H9 (cell line): ENCODE data around the gene FXYD6. TPM values are rescaled to one million over a fixed set of nuclear protein-coding genes. Genes with fewer than 3 reads are reported as not detected.

ENCODE experiments used
- DNase-seq: peaks from one replicate; pipeline ENCODE4 v3.0.0-alpha.2; 2017
- H2AFZ ChIP-seq: one replicate; pipeline ENCODE4 v1.6.1; 2013; ENCODE audit warnings: mild to moderate bottlenecking, low read length, control low read depth, moderate library complexity
- H2AK5ac ChIP-seq: 2 replicates; pipeline ENCODE4 v1.6.1; 2013; ENCODE audit warnings: low read length, control low read depth, mixed read lengths; ENCODE audit not compliant: insufficient read length
- H2BK120ac ChIP-seq: one replicate; pipeline ENCODE4 v1.6.1; 2013; ENCODE audit warnings: low read depth, mild to moderate bottlenecking, low read length, control low read depth, inconsistent platforms; ENCODE audit not compliant: poor library complexity, severe bottlenecking
- H2BK12ac ChIP-seq: 2 replicates; pipeline ENCODE4 v1.6.1; 2013; ENCODE audit warnings: low read length, control low read depth, mixed read lengths, low read depth; ENCODE audit not compliant: insufficient read length
- H2BK15ac ChIP-seq: 2 replicates; pipeline ENCODE4 v1.6.1; 2013; ENCODE audit warnings: low read depth, low read length, control low read depth
- H2BK20ac ChIP-seq: one replicate; pipeline ENCODE4 v1.6.1; 2013; ENCODE audit warnings: low read depth, mild to moderate bottlenecking, low read length, control low read depth, inconsistent platforms; ENCODE audit not compliant: poor library complexity, severe bottlenecking
- H2BK5ac ChIP-seq: 2 replicates; pipeline ENCODE4 v1.6.1; 2013; ENCODE audit warnings: low read length, control low read depth, mixed read lengths; ENCODE audit not compliant: insufficient read length
- H3K14ac ChIP-seq: 2 replicates; pipeline ENCODE4 v1.6.1; 2013; ENCODE audit warnings: low read length, control low read depth; ENCODE audit not compliant: insufficient read depth
- H3K18ac ChIP-seq: 2 replicates; pipeline ENCODE4 v1.6.1; 2013; ENCODE audit warnings: low read depth, mild to moderate bottlenecking, mixed read lengths, low read length, control low read depth; ENCODE audit not compliant: insufficient read length
- H3K23ac ChIP-seq: 2 replicates; pipeline ENCODE4 v1.6.1; 2013; ENCODE audit warnings: low read length, control low read depth, mixed read lengths, low read depth; ENCODE audit not compliant: insufficient read length
- H3K23me2 ChIP-seq: 2 replicates; pipeline ENCODE4 v1.6.1; 2013; ENCODE audit warnings: low read depth, mild to moderate bottlenecking, mixed read lengths, low read length, control low read depth; ENCODE audit not compliant: insufficient read length, poor library complexity, severe bottlenecking
- H3K27ac ChIP-seq: 2 replicates; pipeline ENCODE4 v1.5.1; 2013; ENCODE audit warnings: low read length, control low read depth, mixed read lengths, low read depth; ENCODE audit not compliant: insufficient read length
- H3K27me3 ChIP-seq: 2 replicates; pipeline ENCODE4 v1.6.1; 2013; ENCODE audit warnings: low read length, control low read depth, inconsistent platforms; ENCODE audit not compliant: insufficient read depth
- H3K4ac ChIP-seq: 2 replicates; pipeline ENCODE4 v1.6.1; 2013; ENCODE audit warnings: low read depth, mild to moderate bottlenecking, control low read depth, inconsistent platforms, low read length, moderate library complexity
- H3K4me1 ChIP-seq: 2 replicates; pipeline ENCODE4 v1.6.1; 2013; ENCODE audit warnings: low read length, control low read depth, inconsistent platforms; ENCODE audit not compliant: insufficient read depth
- H3K4me2 ChIP-seq: 2 replicates; pipeline ENCODE4 v1.6.1; 2013; ENCODE audit warnings: low read length, control low read depth, mixed read lengths; ENCODE audit not compliant: insufficient read length, insufficient read depth
- H3K56ac ChIP-seq: 2 replicates; pipeline ENCODE4 v1.6.1; 2013; ENCODE audit warnings: low read depth, mild to moderate bottlenecking, mixed read lengths, low read length, control low read depth; ENCODE audit not compliant: insufficient read length
- H3K79me1 ChIP-seq: 2 replicates; pipeline ENCODE4 v1.6.1; 2013; ENCODE audit warnings: low read depth, mild to moderate bottlenecking, moderate library complexity, low read length, control low read depth, inconsistent platforms; ENCODE audit not compliant: insufficient read depth, poor library complexity, severe bottlenecking
- H3K79me2 ChIP-seq: 2 replicates; pipeline ENCODE4 v1.6.1; 2013; ENCODE audit warnings: low read length, control low read depth, inconsistent platforms; ENCODE audit not compliant: insufficient read depth
- H3K9ac ChIP-seq: 2 replicates; pipeline ENCODE4 v1.6.1; 2013; ENCODE audit warnings: low read length, control low read depth, mixed read lengths; ENCODE audit not compliant: insufficient read length; ENCODE audit errors: extremely low read depth
- H3K9me3 ChIP-seq: one replicate; pipeline ENCODE4 v1.6.1; 2013; ENCODE audit warnings: low read depth, low read length, inconsistent platforms; ENCODE audit not compliant: control insufficient read depth
- H3T11ph ChIP-seq: one replicate; pipeline ENCODE4 v1.6.1; 2013; ENCODE audit warnings: mild to moderate bottlenecking, low read length, control low read depth, inconsistent platforms
- H4K20me1 ChIP-seq: one replicate; pipeline ENCODE4 v1.6.1; 2013; ENCODE audit not compliant: control insufficient read depth, insufficient read length, insufficient read depth
- H4K5ac ChIP-seq: 2 replicates; pipeline ENCODE4 v1.6.1; 2013; ENCODE audit warnings: low read depth, mild to moderate bottlenecking, mixed read lengths, low read length, control low read depth; ENCODE audit not compliant: insufficient read length
- H4K8ac ChIP-seq: replicated peaks from 2 replicates; pipeline ENCODE4 v1.6.1; 2013; ENCODE audit warnings: low read length, control low read depth, mixed read lengths, low read depth; ENCODE audit not compliant: insufficient read length
- H4K91ac ChIP-seq: 2 replicates; pipeline ENCODE4 v1.6.1; 2013; ENCODE audit warnings: low read depth, mild to moderate bottlenecking, moderate library complexity, mixed read lengths, low read length, control low read depth; ENCODE audit not compliant: insufficient read length
- H3K27ac Mint-ChIP-seq, 3 experiments: 2 replicates in 2 of 3; 3 replicates in 1 of 3; pipeline ENCODE4 v1.8.0; 2020 to 2021; ENCODE audit warnings: mixed read lengths in 3 of 3, mild to moderate bottlenecking in 1 of 3, moderate library complexity in 1 of 3
- H3K27me3 Mint-ChIP-seq: 2 replicates; pipeline ENCODE4 v1.8.0; 2021; ENCODE audit warnings: low read depth, mild to moderate bottlenecking, moderate library complexity, mixed read lengths
- H3K36me3 Mint-ChIP-seq, 3 experiments: 2 replicates in 2 of 3; 3 replicates in 1 of 3; pipeline ENCODE4 v1.8.0; 2020 to 2021; ENCODE audit warnings: low read depth in 3 of 3, mixed read lengths in 3 of 3; ENCODE audit not compliant: insufficient read depth in 1 of 3
- H3K4me1 Mint-ChIP-seq, 2 experiments: 2 replicates each; pipeline ENCODE4 v1.8.0; 2020; ENCODE audit warnings: mixed read lengths in 2 of 2
- H3K4me3 Mint-ChIP-seq, 2 experiments: 2 replicates in 1 of 2; 3 replicates in 1 of 2; pipeline ENCODE4 v1.8.0; 2020 to 2021; ENCODE audit warnings: mild to moderate bottlenecking in 2 of 2, mixed read lengths in 2 of 2, moderate library complexity in 1 of 2
- H3K9me3 Mint-ChIP-seq, 2 experiments: 2 replicates in 1 of 2; 3 replicates in 1 of 2; pipeline ENCODE4 v1.8.0; 2020; ENCODE audit warnings: mild to moderate bottlenecking in 2 of 2, mixed read lengths in 2 of 2, moderate library complexity in 1 of 2
- WGBS: extraction: QIAGEN DNeasy Blood & Tissue Kit; methylation state at CpG from one replicate; pipeline ENCODE4 v1.1.7; 2013; ENCODE audit warnings: missing lambda C conversion rate, low lambda C conversion rate, mixed read lengths; ENCODE audit not compliant: insufficient read length; ENCODE audit errors: extremely low coverage; 5-methylcytosine and 5-hydroxymethylcytosine counted together
- total RNA-seq: library from RNA; stranded (reverse); gene quantifications from 2 replicates; pipeline ENCODE4 v1.2.1, GENCODE V29; 2021
- TF ChIP-seq, protein P1 (sequence below): fragments of 200-600 bp; sonication (generic); conservative IDR thresholded peaks from 3 replicates; pipeline ENCODE4 v1.8.0; 2021; ENCODE audit warnings: antibody characterized with exemption, mild to moderate bottlenecking

The FXYD6 gene
- total RNA-seq, 1 experiment from 2014 or later: 18.3 TPM

DNA sequence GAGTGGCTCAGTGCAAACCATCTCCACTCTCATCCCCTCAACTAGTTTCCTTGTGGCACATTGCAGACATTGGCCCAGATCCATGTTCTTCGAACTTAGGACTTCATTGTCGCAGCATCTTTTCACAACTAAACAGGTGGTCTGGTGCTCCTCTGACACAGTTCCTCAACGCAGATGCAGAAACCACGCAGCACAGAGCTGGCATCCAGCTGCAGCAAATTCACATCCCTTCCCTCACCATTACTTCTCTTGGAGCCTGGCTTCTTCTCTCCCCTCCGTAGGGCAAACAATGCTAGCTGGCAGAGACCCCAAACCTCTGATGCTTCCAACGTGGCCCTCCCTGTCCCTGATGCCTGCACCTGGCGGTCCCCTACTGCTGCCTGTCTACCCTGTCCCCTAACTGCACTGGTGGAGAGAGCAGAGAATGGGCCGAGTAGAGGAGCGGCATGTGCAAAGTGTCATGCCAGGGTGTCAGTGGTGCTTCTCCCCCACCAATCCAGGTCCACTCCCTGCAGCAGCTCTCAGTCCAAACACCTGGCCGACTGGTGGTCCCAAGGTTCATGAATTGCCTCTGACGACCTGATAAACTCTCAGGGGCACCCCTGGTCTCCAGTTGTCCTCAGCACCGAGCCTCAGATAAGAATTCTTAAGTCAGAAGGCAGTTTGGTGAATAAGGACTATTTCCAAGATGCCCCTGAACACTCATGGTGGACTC, 34.6 kb upstream of the FXYD6 start:
- Histone ChIP-seq H3K14ac (no peak overlapping the region), H3K4me1 (no peaks in the 10 kb centered on the region), H2BK20ac (no peak overlapping the region), H2BK15ac (no peak overlapping the region), H3K79me1 (no peaks in the 10 kb centered on the region), H2BK120ac (no peak overlapping the region), H4K8ac (no peak overlapping the region), H4K5ac (no peak overlapping the region), H2BK12ac (no peak overlapping the region), H3K4ac (no peak overlapping the region), H2AFZ (no peak overlapping the region), H3K23me2 (no peaks in the 10 kb centered on the region), H3K9ac (no peak overlapping the region), H3T11ph (no peak overlapping the region), H3K56ac (no peak overlapping the region), H3K9me3 (no peaks in the 10 kb centered on the region), H3K4me2 (no peak overlapping the region), H4K91ac (no peak overlapping the region), H3K27me3 (no peaks in the 10 kb centered on the region), H2BK5ac (no peak overlapping the region), H2AK5ac (no peak overlapping the region), H3K23ac (no peak overlapping the region), H3K27ac (no peak overlapping the region), H3K18ac (no peak overlapping the region), H4K20me1 (no peaks in the 10 kb centered on the region), H3K79me2 (no peaks in the 10 kb centered on the region)
- no peak overlapping the region for H3K27ac Mint-ChIP-seq
- TF ChIP-seq, protein P1, sequence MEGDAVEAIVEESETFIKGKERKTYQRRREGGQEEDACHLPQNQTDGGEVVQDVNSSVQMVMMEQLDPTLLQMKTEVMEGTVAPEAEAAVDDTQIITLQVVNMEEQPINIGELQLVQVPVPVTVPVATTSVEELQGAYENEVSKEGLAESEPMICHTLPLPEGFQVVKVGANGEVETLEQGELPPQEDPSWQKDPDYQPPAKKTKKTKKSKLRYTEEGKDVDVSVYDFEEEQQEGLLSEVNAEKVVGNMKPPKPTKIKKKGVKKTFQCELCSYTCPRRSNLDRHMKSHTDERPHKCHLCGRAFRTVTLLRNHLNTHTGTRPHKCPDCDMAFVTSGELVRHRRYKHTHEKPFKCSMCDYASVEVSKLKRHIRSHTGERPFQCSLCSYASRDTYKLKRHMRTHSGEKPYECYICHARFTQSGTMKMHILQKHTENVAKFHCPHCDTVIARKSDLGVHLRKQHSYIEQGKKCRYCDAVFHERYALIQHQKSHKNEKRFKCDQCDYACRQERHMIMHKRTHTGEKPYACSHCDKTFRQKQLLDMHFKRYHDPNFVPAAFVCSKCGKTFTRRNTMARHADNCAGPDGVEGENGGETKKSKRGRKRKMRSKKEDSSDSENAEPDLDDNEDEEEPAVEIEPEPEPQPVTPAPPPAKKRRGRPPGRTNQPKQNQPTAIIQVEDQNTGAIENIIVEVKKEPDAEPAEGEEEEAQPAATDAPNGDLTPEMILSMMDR: no peak
- WGBS: no CpG with 5 or more reads among the region's 12 CpGs
- no peaks in the 10 kb centered on the region for H3K9me3 Mint-ChIP-seq
- no peak overlapping the region for H3K4me3 Mint-ChIP-seq
- peaks cover 13% of the 10 kb centered on the region for H3K27me3 Mint-ChIP-seq
- H3K4me1 Mint-ChIP-seq: peaks cover 9 to 23% of the 10 kb centered on the region in 2 experiments
- H3K36me3 Mint-ChIP-seq: no peaks in the 10 kb centered on the region; a peak in 1 of 7 replicates
- peak; percentile 18 for DNase-seq
